Stimulated activated CD4-positive, alpha-beta T cell treated with anti-CD3 and anti-CD28 coated beads, Interleukin-4, amount 100 ng/mL, for 24 hours (primary cell): ENCODE data around the gene ARHGDIB.
A peak's percentile ranks its signal among the peaks of the same experiment; 100 is the strongest.

ENCODE experiments used
- DNase-seq: peaks from one replicate; pipeline ENCODE4 v3.0.0-alpha.2; 2020

Gene ARHGDIB

GRCh38 chr12:14923944-14924343 lies 37.5 kb downstream of the ARHGDIB start:
- DNase-seq, result no peak

- no peak for DNase-seq
Observed at GRCh38 chr12:14921218-14921617, 40.2 kb downstream of the ARHGDIB start.

- no peak for DNase-seq
Observed at GRCh38 chr12:14920475-14921126, 40.8 kb downstream of the ARHGDIB start.

GRCh38 chr12:14919455-14919854 lies 41.9 kb downstream of the ARHGDIB start:
- DNase-seq, result no peak

GRCh38 chr12:14915736-14916135 lies 45.7 kb downstream of the ARHGDIB start:
- no peak for DNase-seq

- no peak for DNase-seq
Observed at GRCh38 chr12:14913381-14913781, 48.0 kb downstream of the ARHGDIB start.

GRCh38 chr12:14911131-14911530 lies 50.3 kb downstream of the ARHGDIB start:
- DNase-seq, result no peak

GRCh38 chr12:14910090-14910915 lies 51.1 kb downstream of the ARHGDIB start:
- peak; percentile 44 for DNase-seq

GRCh38 chr12:14907953-14908352 lies 53.4 kb downstream of the ARHGDIB start:
- DNase-seq, result no peak

- no peak for DNase-seq
Observed at GRCh38 chr12:14906114-14906513, 55.3 kb downstream of the ARHGDIB start.

- no peak for DNase-seq
Observed at GRCh38 chr12:14905269-14906004, 56.0 kb downstream of the ARHGDIB start.

GRCh38 chr12:14904854-14905253 lies 56.5 kb downstream of the ARHGDIB start:
- no peak for DNase-seq

GRCh38 chr12:14903386-14904098 lies 57.9 kb downstream of the ARHGDIB start:
- no peak for DNase-seq

- no peak for DNase-seq
Observed at GRCh38 chr12:14902465-14902864, 58.9 kb downstream of the ARHGDIB start.

GRCh38 chr12:14901228-14901562 lies 60.2 kb downstream of the ARHGDIB start:
- no peak for DNase-seq

GRCh38 chr12:14900521-14901227 lies 60.7 kb downstream of the ARHGDIB start:
- DNase-seq, result no peak

GRCh38 chr12:14896521-14897169 lies 64.8 kb downstream of the ARHGDIB start:
- DNase-seq, result no peak

- DNase-seq, result no peak
Observed at GRCh38 chr12:14893506-14894250, 67.7 kb downstream of the ARHGDIB start.

GRCh38 chr12:14892726-14893505 lies 68.5 kb downstream of the ARHGDIB start:
- no peak for DNase-seq
